ENCODE results near the gene KCNK1. TPM values are rescaled to one million over a fixed set of nuclear protein-coding genes. Genes with fewer than 3 reads are reported as not detected.

KCNK1 gene
- total RNA-seq, 4 donors from 2014 or later, result 1.2 to 2.8 (median 1.7) TPM

GRCh38 chr1:233624289-233624688 is 10.4 kb downstream of the KCNK1 start:
- DNase-seq (ENCODE audit: extremely low spot score), result no peak
- H3K4me3 ChIP-seq, result no peak overlapping the region
- no peak for TF ChIP-seq POLR2A (IDR thresholded peaks at IDR 0.05; ENCODE audit: low read depth)
- TF ChIP-seq, protein P1, sequence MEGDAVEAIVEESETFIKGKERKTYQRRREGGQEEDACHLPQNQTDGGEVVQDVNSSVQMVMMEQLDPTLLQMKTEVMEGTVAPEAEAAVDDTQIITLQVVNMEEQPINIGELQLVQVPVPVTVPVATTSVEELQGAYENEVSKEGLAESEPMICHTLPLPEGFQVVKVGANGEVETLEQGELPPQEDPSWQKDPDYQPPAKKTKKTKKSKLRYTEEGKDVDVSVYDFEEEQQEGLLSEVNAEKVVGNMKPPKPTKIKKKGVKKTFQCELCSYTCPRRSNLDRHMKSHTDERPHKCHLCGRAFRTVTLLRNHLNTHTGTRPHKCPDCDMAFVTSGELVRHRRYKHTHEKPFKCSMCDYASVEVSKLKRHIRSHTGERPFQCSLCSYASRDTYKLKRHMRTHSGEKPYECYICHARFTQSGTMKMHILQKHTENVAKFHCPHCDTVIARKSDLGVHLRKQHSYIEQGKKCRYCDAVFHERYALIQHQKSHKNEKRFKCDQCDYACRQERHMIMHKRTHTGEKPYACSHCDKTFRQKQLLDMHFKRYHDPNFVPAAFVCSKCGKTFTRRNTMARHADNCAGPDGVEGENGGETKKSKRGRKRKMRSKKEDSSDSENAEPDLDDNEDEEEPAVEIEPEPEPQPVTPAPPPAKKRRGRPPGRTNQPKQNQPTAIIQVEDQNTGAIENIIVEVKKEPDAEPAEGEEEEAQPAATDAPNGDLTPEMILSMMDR (IDR thresholded peaks at IDR 0.05), result no peak
- TF ChIP-seq POLR2AphosphoS5 (IDR thresholded peaks at IDR 0.05), result no peak
- TF ChIP-seq EP300 (IDR thresholded peaks at IDR 0.05), result no peak
- no peak overlapping the region for H3K27ac ChIP-seq (replicated peaks in 1 of 4)
- intact Hi-C loops (cut with DNase I), result no loop called here
- no peaks in the 10 kb centered on the region for H3K9me3 ChIP-seq
- H3K4me1 ChIP-seq, result no peaks in the 10 kb centered on the region
- H3K36me3 ChIP-seq, result peaks cover 0 to 3% (median 0%) of the 10 kb centered on the region in 4 donors
- WGBS, result 90% methylated on average over 3 of the region's 3 CpGs
- peaks cover 0 to 6% (median 0%) of the 10 kb centered on the region in 4 donors for H3K27me3 ChIP-seq

- TF ChIP-seq POLR2A (IDR thresholded peaks at IDR 0.05; ENCODE audit: low read depth) (no peak), EP300 (IDR thresholded peaks at IDR 0.05) (no peak), POLR2AphosphoS5 (IDR thresholded peaks at IDR 0.05) (no peak)
- TF ChIP-seq, protein P1 (IDR thresholded peaks at IDR 0.05), result no peak
- no peak overlapping the region for H3K4me3 ChIP-seq
- 96% methylated on average over 2 of the region's 2 CpGs for WGBS
- peaks cover 0 to 3% (median 0%) of the 10 kb centered on the region in 4 donors for H3K36me3 ChIP-seq
- DNase-seq (ENCODE audit: extremely low spot score), result no peak
- H3K27me3 ChIP-seq, result no peaks in the 10 kb centered on the region
- no peaks in the 10 kb centered on the region for H3K4me1 ChIP-seq
- intact Hi-C loops (cut with DNase I), result no loop called here
- H3K27ac ChIP-seq (replicated peaks in 1 of 4), result no peak overlapping the region
- no peaks in the 10 kb centered on the region for H3K9me3 ChIP-seq
Observed at GRCh38 chr1:233625087-233625486, 11.2 kb downstream of the KCNK1 start.

GRCh38 chr1:233625510-233625981 is 11.6 kb downstream of the KCNK1 start:
- DNase-seq (ENCODE audit: extremely low spot score), result no peak
- Histone ChIP-seq H3K27me3 (no peaks in the 10 kb centered on the region), H3K27ac (replicated peaks in 1 of 4) (no peak overlapping the region), H3K9me3 (no peaks in the 10 kb centered on the region), H3K36me3 (peaks cover 0 to 3% (median 0%) of the 10 kb centered on the region in 4 donors), H3K4me3 (no peak overlapping the region), H3K4me1 (no peaks in the 10 kb centered on the region)
- TF ChIP-seq POLR2A (IDR thresholded peaks at IDR 0.05; ENCODE audit: low read depth) (no peak), EP300 (IDR thresholded peaks at IDR 0.05) (no peak)
- TF ChIP-seq, protein P1 (IDR thresholded peaks at IDR 0.05), result no peak
- intact Hi-C loops (cut with DNase I), result no loop called here
- WGBS, result 83% methylated on average over 4 of the region's 4 CpGs

GRCh38 chr1:233627376-233627775 is 13.5 kb downstream of the KCNK1 start:
- DNase-seq (ENCODE audit: extremely low spot score), result no peak
- Histone ChIP-seq H3K27me3 (no peaks in the 10 kb centered on the region), H3K27ac (replicated peaks in 1 of 4) (no peak overlapping the region), H3K9me3 (no peaks in the 10 kb centered on the region), H3K4me1 (no peaks in the 10 kb centered on the region), H3K4me3 (no peak overlapping the region), H3K36me3 (peaks cover 0 to 3% (median 0%) of the 10 kb centered on the region in 4 donors)
- TF ChIP-seq POLR2A (IDR thresholded peaks at IDR 0.05; ENCODE audit: low read depth) (no peak), POLR2AphosphoS5 (IDR thresholded peaks at IDR 0.05) (no peak), EP300 (IDR thresholded peaks at IDR 0.05) (no peak)
- TF ChIP-seq, protein P1 (IDR thresholded peaks at IDR 0.05), result no peak
- intact Hi-C loops (cut with DNase I), result no loop called here
- WGBS, result 83% methylated on average over 11 of the region's 11 CpGs

GRCh38 chr1:233627823-233628222 is 13.9 kb downstream of the KCNK1 start:
- intact Hi-C loops (cut with DNase I), result no loop called here
- Histone ChIP-seq H3K9me3 (no peaks in the 10 kb centered on the region), H3K27ac (replicated peaks in 1 of 4) (no peak overlapping the region), H3K36me3 (peaks cover 0 to 3% (median 0%) of the 10 kb centered on the region in 4 donors), H3K27me3 (no peaks in the 10 kb centered on the region), H3K4me1 (no peaks in the 10 kb centered on the region), H3K4me3 (no peak overlapping the region)
- TF ChIP-seq, protein P1 (IDR thresholded peaks at IDR 0.05), result no peak
- TF ChIP-seq POLR2AphosphoS5 (IDR thresholded peaks at IDR 0.05), result no peak
- TF ChIP-seq EP300 (IDR thresholded peaks at IDR 0.05), result no peak
- no peak for DNase-seq (ENCODE audit: extremely low spot score)
- WGBS, result 98% methylated on average over 4 of the region's 4 CpGs
